SK-N-SH (cell line): ENCODE data around the gene CCDC88C. TPM values are rescaled to one million over a fixed set of nuclear protein-coding genes. Genes with fewer than 3 reads are reported as not detected.

Experiments
- CTCF ChIA-PET: fragments of 300-600, 350-600 bp; formaldehyde crosslinking; extraction: SDS; loops from one replicate; lab custom pipeline; 2021; lab: Yijun Ruan, JAX
- POLR2A ChIA-PET: fragments of 350-600 bp; sonication (Branson Sonifier 250); formaldehyde crosslinking; extraction: SDS; loops from one replicate; lab custom pipeline; 2020; ENCODE audit warnings: antibody characterized with exemption, inconsistent platforms; lab: Yijun Ruan, JAX
- DNase-seq: peaks from one replicate; pipeline ENCODE4 v3.0.0; 2012
- H2AFZ ChIP-seq: fragments of 200-600 bp; sonication (generic); 2 replicates; pipeline ENCODE4 v1.8.1; 2016; ENCODE audit warnings: antibody characterized with exemption, mild to moderate bottlenecking, low read depth
- H3F3A ChIP-seq: fragments of 200-600 bp; sonication (generic); replicated peaks from 2 replicates; pipeline ENCODE3; 2016; ENCODE audit warnings: antibody characterized with exemption, mild to moderate bottlenecking; ENCODE audit not compliant: insufficient read depth
- H3K27ac ChIP-seq, 2 experiments: fragments of 200-500 bp in 1 of 2; fragments of 200-600 bp in 1 of 2; sonication (Bioruptor generic) in 1 of 2; sonication (generic), shearing (Covaris generic) in 1 of 2; 2 replicates each; pipeline versions ENCODE4 v1.5.1 to v1.6.1; 2014 to 2016; ENCODE audit warnings: low read depth in 2 of 2, inconsistent platforms in 1 of 2, low read length in 1 of 2, mild to moderate bottlenecking in 1 of 2, mixed read lengths in 1 of 2
- H3K27me3 ChIP-seq: fragments of 200-600 bp; sonication (generic), shearing (Covaris generic); 2 replicates; pipeline ENCODE4 v1.6.1; 2016; ENCODE audit warnings: mixed run types; ENCODE audit not compliant: insufficient read depth
- H3K36me3 ChIP-seq, 2 experiments: fragments of 200-500 bp in 1 of 2; fragments of 200-600 bp in 1 of 2; sonication (Bioruptor generic) in 1 of 2; sonication (generic) in 1 of 2; replicated peaks in 1 of 2; 2 replicates each; pipeline versions ENCODE3 to v1.5.1; 2014 to 2016; ENCODE audit warnings: low read length in 1 of 2, mild to moderate bottlenecking in 1 of 2; ENCODE audit not compliant: insufficient read depth in 2 of 2, control insufficient read depth in 1 of 2
- H3K4me1 ChIP-seq, 2 experiments: fragments of 200-500 bp in 1 of 2; fragments of 200-600 bp in 1 of 2; sonication (Bioruptor generic) in 1 of 2; sonication (generic), shearing (Covaris generic) in 1 of 2; 2 replicates each; pipeline versions ENCODE4 v1.5.1 to v1.6.1; 2014 to 2016; ENCODE audit warnings: low read depth in 1 of 2, low read length in 1 of 2, mixed run types in 1 of 2; ENCODE audit not compliant: insufficient read depth in 2 of 2, control insufficient read depth in 1 of 2
- H3K4me2 ChIP-seq: fragments of 200-600 bp; sonication (generic), shearing (Covaris generic); 2 replicates; pipeline ENCODE4 v1.6.1; 2017; ENCODE audit warnings: mixed run types
- H3K4me3 ChIP-seq, 2 experiments: fragments of 200-500 bp in 1 of 2; fragments of 200-600 bp in 1 of 2; sonication (Bioruptor generic) in 1 of 2; sonication (generic), shearing (Covaris generic) in 1 of 2; 2 replicates each; pipeline versions ENCODE4 v1.5.1 to v1.8.1; 2014 to 2016; ENCODE audit warnings: low read depth in 2 of 2, inconsistent platforms in 1 of 2, low read length in 1 of 2, mild to moderate bottlenecking in 1 of 2, mixed read lengths in 1 of 2, moderate library complexity in 1 of 2
- H3K79me2 ChIP-seq: fragments of 200-600 bp; sonication (generic); 2 replicates; pipeline ENCODE4 v1.8.1; 2017; ENCODE audit warnings: mild to moderate bottlenecking; ENCODE audit not compliant: insufficient read depth
- H3K9ac ChIP-seq: fragments of 200-600 bp; sonication (generic); 2 replicates; pipeline ENCODE4 v1.6.1; 2017; ENCODE audit warnings: mixed run types
- H3K9me2 ChIP-seq: fragments of 200-600 bp; sonication (generic); 2 replicates; pipeline ENCODE4 v1.6.1; 2017; ENCODE audit warnings: mixed run types
- H3K9me3 ChIP-seq: fragments of 200-600 bp; sonication (generic); 2 replicates; pipeline ENCODE4 v1.6.1; 2017; ENCODE audit warnings: mixed run types, mild to moderate bottlenecking, moderate library complexity
- H4K20me1 ChIP-seq: fragments of 200-600 bp; sonication (generic); 2 replicates; pipeline ENCODE4 v1.6.1; 2017; ENCODE audit warnings: mild to moderate bottlenecking, mixed run types; ENCODE audit not compliant: insufficient read depth
- CTCF ChIP-seq: fragments of 200-600 bp; sonication (generic); IDR thresholded peaks from 2 replicates; pipeline ENCODE4 v1.6.1; 2017; ENCODE audit warnings: antibody characterized with exemption, mild to moderate bottlenecking, moderate library complexity
- ELF1 ChIP-seq: IDR thresholded peaks from 2 replicates; pipeline ENCODE4 v1.4.0; 2012
- EP300 ChIP-seq, 2 experiments: IDR thresholded peaks; 2 replicates each; pipeline versions ENCODE4 v1.4.0 to v1.6.1; 2012; ENCODE audit warnings: borderline replicate concordance in 1 of 2, low read depth in 1 of 2, low read length in 1 of 2
- FOXM1 ChIP-seq: IDR thresholded peaks from 2 replicates; pipeline ENCODE4 v1.4.0; 2012; ENCODE audit warnings: low read depth, mild to moderate bottlenecking
- GABPA ChIP-seq: IDR thresholded peaks from 2 replicates; pipeline ENCODE4 v1.4.0; 2012; ENCODE audit warnings: low read depth, mild to moderate bottlenecking
- JUND ChIP-seq: IDR thresholded peaks from 2 replicates; pipeline ENCODE4 v1.4.0; 2012
- MAX ChIP-seq: IDR thresholded peaks from 2 replicates; pipeline ENCODE4 v1.4.0; 2012; ENCODE audit warnings: low read depth
- MEF2A ChIP-seq: IDR thresholded peaks from 2 replicates; pipeline ENCODE4 v1.4.0; 2012; ENCODE audit warnings: low read depth, borderline replicate concordance
- MXI1 ChIP-seq: IDR thresholded peaks from 2 replicates; pipeline ENCODE4 v1.6.1; 2012; ENCODE audit warnings: mild to moderate bottlenecking, low read depth, low read length, improper control_type of control experiment
- PBX3 ChIP-seq: IDR thresholded peaks from 2 replicates; pipeline ENCODE4; 2012
- POLR2AphosphoS5 ChIP-seq: IDR thresholded peaks from 2 replicates; pipeline ENCODE4 v1.6.1; 2012; ENCODE audit warnings: low read depth, low read length
- RAD21 ChIP-seq: IDR thresholded peaks from 2 replicates; pipeline ENCODE4 v1.6.1; 2012; ENCODE audit warnings: mild to moderate bottlenecking, low read length
- RCOR1 ChIP-seq: fragments of 150-350 bp; IDR thresholded peaks from 2 replicates; pipeline ENCODE4 v1.6.1; 2017; ENCODE audit warnings: antibody characterized with exemption, low read length
- REST ChIP-seq: IDR thresholded peaks from 2 replicates; pipeline ENCODE4 v1.6.1; 2012; ENCODE audit warnings: mild to moderate bottlenecking, low read depth, low read length, moderate library complexity
- RFX5 ChIP-seq: IDR thresholded peaks from 2 replicates; pipeline ENCODE4 v1.6.1; 2012; ENCODE audit warnings: mild to moderate bottlenecking, improper control_type of control experiment, low read length
- SMC3 ChIP-seq: IDR thresholded peaks from 2 replicates; pipeline ENCODE4 v1.6.1; 2012; ENCODE audit warnings: low read depth, low read length, improper control_type of control experiment
- TAF1 ChIP-seq: IDR thresholded peaks from 2 replicates; pipeline ENCODE4 v1.6.1; 2012; ENCODE audit warnings: low read depth, mild to moderate bottlenecking, low read length, moderate library complexity, borderline replicate concordance
- USF2 ChIP-seq: fragments of 150-350 bp; IDR thresholded peaks from 2 replicates; pipeline ENCODE4 v1.6.1; 2017; ENCODE audit warnings: antibody characterized with exemption, low read length, low read depth, borderline replicate concordance
- YY1 ChIP-seq: IDR thresholded peaks from 2 replicates; pipeline ENCODE4 v1.4.0; 2012; ENCODE audit warnings: low read depth, mild to moderate bottlenecking
- ZBTB33 ChIP-seq: IDR thresholded peaks from 2 replicates; pipeline ENCODE4 v1.4.0; 2012; ENCODE audit warnings: low read depth, borderline replicate concordance
- WGBS: methylation state at CpG from one replicate; pipeline ENCODE4 v1.1.6; 2017; ENCODE audit warnings: low lambda C conversion rate; 5-methylcytosine and 5-hydroxymethylcytosine counted together
- polyA plus RNA-seq, 3 experiments: library from polyadenylated mRNA; depleted of rRNA; stranded (reverse); fragments of >200 nt; gene quantifications; 2 replicates each; pipeline ENCODE4 v1.2.3, GENCODE V29; 2012

Gene CCDC88C
- polyA plus RNA-seq, 1 of the 3 experiments (the other 2 are of a cell fraction), result 0.39 TPM

- no peaks in the 10 kb centered on the region for H3K9me2 ChIP-seq
- H3K4me3 ChIP-seq, result no peak overlapping the region
- no peak for DNase-seq
- H3K9ac ChIP-seq, result no peak overlapping the region
- H3K9me3 ChIP-seq, result no peaks in the 10 kb centered on the region
- POLR2A ChIA-PET, result no interaction called here
- 77% methylated on average over 9 of the region's 9 CpGs for WGBS
- no peak overlapping the region for H3K4me2 ChIP-seq
- H3K27ac ChIP-seq, result no peak overlapping the region
- H3K4me1 ChIP-seq, result peaks cover 0 to 36% of the 10 kb centered on the region in 2 experiments; a peak in 2 of 4 replicates
- no peaks in the 10 kb centered on the region for H4K20me1 ChIP-seq
- H2AFZ ChIP-seq, result no peak overlapping the region
- H3K27me3 ChIP-seq, result no peaks in the 10 kb centered on the region
- H3F3A ChIP-seq, result no peaks in the 10 kb centered on the region
- no peak for TF ChIP-seq MXI1
- no peak for TF ChIP-seq USF2
- no peak for TF ChIP-seq JUND
- no peak for TF ChIP-seq EP300 (IDR thresholded peaks at IDR 0.05; ENCODE audit: borderline replicate concordance in 1 of 2, low read depth in 1 of 2, low read length in 1 of 2)
- TF ChIP-seq MEF2A, result no peak
- no peak for TF ChIP-seq ELF1
- no peak for TF ChIP-seq SMC3
- TF ChIP-seq GABPA, result no peak
- TF ChIP-seq RCOR1, result no peak
- TF ChIP-seq YY1, result no peak
- no peak for TF ChIP-seq CTCF
- TF ChIP-seq ZBTB33, result no peak
- TF ChIP-seq TAF1, result no peak
- TF ChIP-seq POLR2AphosphoS5, result no peak
- TF ChIP-seq REST, result no peak
- no peak for TF ChIP-seq PBX3
- no peak for TF ChIP-seq MAX
- TF ChIP-seq RFX5, result no peak
- no peak for TF ChIP-seq FOXM1
- TF ChIP-seq RAD21, result no peak
- H3K36me3 ChIP-seq, result no peaks in the 10 kb centered on the region
- H3K79me2 ChIP-seq, result no peaks in the 10 kb centered on the region
- CTCF ChIA-PET, result interaction anchor here (1.0 to 16.0 kb wide), 5 partner anchors 11 to 143 kb away, joined by 3 to 300 read pairs (median 5); partner anchors contain the start of gene CCDC88C
Measured at GRCh38 chr14:91320266-91320665, 97.4 kb downstream of the CCDC88C start.
